HepG2 (cell line): Measurements from ENCODE around the gene SLC45A2. TPM values are rescaled to one million over a fixed set of nuclear protein-coding genes. Genes with fewer than 3 reads are reported as not detected.

ENCODE experiments used
- ATAC-seq: fragments of 200-7000 bp; cut with Tn5 transposase; 3 replicates; pipeline ENCODE4 v1.9.1; 2020; ENCODE audit warnings: mild to moderate bottlenecking, moderate library complexity
- BruUV-seq: library from RNA; stranded (reverse); fragments of 400-500 nt; replicated peaks from 2 replicates; lab custom pipeline; 2021; lab: Mats Ljungman, UMichigan
- CTCF ChIA-PET: fragments of 300-600 bp; formaldehyde crosslinking; extraction: SDS; loops from one replicate; lab custom pipeline; 2021; ENCODE audit warnings: low total read pairs, inconsistent platforms, low intra/inter-chr PET ratio; lab: Yijun Ruan, JAX
- POLR2A ChIA-PET: fragments of 350-600 bp; sonication (Branson Sonifier 250); formaldehyde crosslinking; loops from one replicate; lab custom pipeline; 2020; ENCODE audit warnings: antibody characterized with exemption, inconsistent platforms; lab: Yijun Ruan, JAX
- DNase-seq: peaks from one replicate; pipeline ENCODE4 v3.0.0-alpha.2; 2015; ENCODE audit warnings: low spot score
- FAIRE-seq: peaks from 3 replicates; lab custom pipeline; 2011; peaks lifted over from hg19 to GRCh38; lab: Jason Lieb, UNC
- H2AFZ ChIP-seq: one replicate; pipeline ENCODE4 v1.6.1; 2011; ENCODE audit warnings: low read length, inconsistent platforms
- H3K27ac ChIP-seq: fragments of 300-600 bp; 3 replicates; pipeline ENCODE4 v1.8.0; 2011; ENCODE audit warnings: mixed run types, mild to moderate bottlenecking, mixed read lengths, low read length, inconsistent platforms; ENCODE audit not compliant: insufficient read depth; ENCODE audit errors: extremely low read length
- H3K27me3 ChIP-seq, 2 experiments: fragments of 200-600 bp in 1 of 2; 2 replicates in 1 of 2; 3 replicates in 1 of 2; pipeline versions ENCODE4 v1.6.0 to v1.8.0; 2011; ENCODE audit warnings: low read length in 2 of 2, mild to moderate bottlenecking in 2 of 2, moderate library complexity in 2 of 2, inconsistent platforms in 1 of 2; ENCODE audit not compliant: insufficient read depth in 2 of 2, control insufficient read depth in 1 of 2
- H3K36me3 ChIP-seq, 2 experiments: fragments of 200-600 bp in 1 of 2; replicated peaks in 1 of 2; 2 replicates in 1 of 2; 3 replicates in 1 of 2; pipeline versions ENCODE4 v1.5.1 to v1.8.0; 2011; ENCODE audit warnings: low read length in 2 of 2, inconsistent platforms in 1 of 2; ENCODE audit not compliant: insufficient read depth in 2 of 2, control insufficient read depth in 1 of 2
- H3K4me1 ChIP-seq: 2 replicates; pipeline ENCODE4 v1.5.1; 2012; ENCODE audit warnings: low read length, inconsistent platforms; ENCODE audit not compliant: insufficient read depth
- H3K4me2 ChIP-seq: 2 replicates; pipeline ENCODE4 v1.6.0; 2011; ENCODE audit warnings: low read depth, low read length, inconsistent platforms
- H3K4me3 ChIP-seq, 3 experiments: fragments of 200-600 bp in 1 of 3; sonication (generic), shearing (Covaris generic) in 1 of 3; replicated peaks in 1 of 3; 2 replicates each; pipeline ENCODE4 v1.5.1; 2011 to 2016; ENCODE audit warnings: low read length in 3 of 3, inconsistent platforms in 2 of 3, low read depth in 2 of 3, mild to moderate bottlenecking in 2 of 3, control low read depth in 1 of 3, mixed read lengths in 1 of 3; ENCODE audit not compliant: insufficient read depth in 1 of 3
- H3K79me2 ChIP-seq: one replicate; pipeline ENCODE4 v1.6.1; 2011; ENCODE audit warnings: low read length, inconsistent platforms; ENCODE audit not compliant: insufficient read depth
- H3K9ac ChIP-seq: 2 replicates; pipeline ENCODE4 v1.6.0; 2011; ENCODE audit warnings: mild to moderate bottlenecking, low read depth, low read length, inconsistent platforms; ENCODE audit not compliant: insufficient read depth
- H3K9me3 ChIP-seq: 2 replicates; pipeline ENCODE4 v1.5.1; 2012; ENCODE audit warnings: mild to moderate bottlenecking, low read length
- H4K20me1 ChIP-seq: 2 replicates; pipeline ENCODE4 v1.6.0; 2011; ENCODE audit warnings: inconsistent platforms, mild to moderate bottlenecking, low read length, moderate library complexity; ENCODE audit not compliant: insufficient read depth
- ARNT2 ChIP-seq: sonication (generic); formaldehyde crosslinking; IDR thresholded peaks from 2 replicates; pipeline ENCODE4 v1.8.0; 2022; ENCODE audit warnings: mild to moderate bottlenecking, low read depth, missing genetic modification reagents, moderate library complexity
- CBX1 ChIP-seq: IDR thresholded peaks from one replicate; pipeline ENCODE4 v1.6.1; 2016; ENCODE audit warnings: antibody characterized with exemption, low read depth
- CEBPZ ChIP-seq: IDR thresholded peaks from 2 replicates; pipeline ENCODE4 v1.6.1; 2012; ENCODE audit warnings: low read length, improper control_type of control experiment
- HINFP ChIP-seq: sonication (generic); formaldehyde crosslinking; IDR thresholded peaks from 2 replicates; pipeline ENCODE4 v1.4.0; 2020; ENCODE audit warnings: low read depth, mild to moderate bottlenecking, missing genetic modification reagents
- KAT7 ChIP-seq: IDR thresholded peaks from 2 replicates; pipeline ENCODE4 v1.6.1; 2018; ENCODE audit warnings: borderline replicate concordance, missing compliant biosample characterization
- KDM1A ChIP-seq: IDR thresholded peaks from 2 replicates; pipeline ENCODE4 v1.6.1; 2016; ENCODE audit warnings: missing compliant biosample characterization
- KMT2A ChIP-seq: sonication (generic); formaldehyde crosslinking; IDR thresholded peaks from 2 replicates; pipeline ENCODE4 v1.4.0; 2020; ENCODE audit warnings: missing genetic modification reagents
- MTA3 ChIP-seq: sonication (generic); formaldehyde crosslinking; IDR thresholded peaks from 2 replicates; pipeline ENCODE4 v1.4.0; 2020; ENCODE audit warnings: missing genetic modification reagents
- PHF8 ChIP-seq: sonication (generic); formaldehyde crosslinking; IDR thresholded peaks from 2 replicates; pipeline ENCODE4 v1.5.0; 2020; ENCODE audit warnings: missing genetic modification reagents
- POLR2A ChIP-seq, 2 experiments: IDR thresholded peaks; 2 replicates each; pipeline ENCODE4 v1.6.1; 2011; ENCODE audit warnings: low read depth in 2 of 2, low read length in 2 of 2, mild to moderate bottlenecking in 1 of 2, moderate library complexity in 1 of 2; ENCODE audit not compliant: insufficient read depth in 1 of 2
- RARG ChIP-seq: sonication (generic); formaldehyde crosslinking; IDR thresholded peaks from 2 replicates; pipeline ENCODE4 v1.4.0; 2020; ENCODE audit warnings: low read depth, mild to moderate bottlenecking, missing genetic modification reagents
- RELA ChIP-seq: sonication (generic); formaldehyde crosslinking; IDR thresholded peaks from 2 replicates; pipeline ENCODE4 v1.4.0; 2020; ENCODE audit warnings: missing genetic modification reagents
- SAFB2 ChIP-seq: sonication (generic); formaldehyde crosslinking; IDR thresholded peaks from 2 replicates; pipeline ENCODE4 v1.5.1; 2020; ENCODE audit warnings: missing genetic modification reagents, low read depth, mild to moderate bottlenecking, borderline replicate concordance
- ZBTB3 ChIP-seq: sonication (generic); formaldehyde crosslinking; IDR thresholded peaks from 2 replicates; pipeline ENCODE4 v1.4.0; 2020; ENCODE audit warnings: low read depth, mild to moderate bottlenecking, moderate library complexity, missing genetic modification reagents, borderline replicate concordance
- ZNF44 ChIP-seq: sonication (generic); formaldehyde crosslinking; IDR thresholded peaks from 2 replicates; pipeline ENCODE4 v1.5.1; 2020; ENCODE audit warnings: mild to moderate bottlenecking, missing genetic modification reagents
- WGBS: methylation state at CpG from one replicate; pipeline ENCODE4 v1.1.6; 2017; ENCODE audit warnings: low lambda C conversion rate; 5-methylcytosine and 5-hydroxymethylcytosine counted together
- in situ Hi-C: cut with HindIII; loops from 2 replicates; pipeline ENCODE4 v1.10.0; 2017; ENCODE audit warnings: low pct_unique_long_range_greater_than_20kb; ENCODE audit not compliant: extremely low pct_ligation_motif_present
- intact Hi-C: fragments of 100-400 bp; cut with micrococcal nuclease; formaldehyde crosslinking; loops from one replicate; pipeline ENCODE4 v1.10.0; 2022; ENCODE audit not compliant: unreplicated experiment
- polyA plus RNA-seq, 8 experiments: library from polyadenylated mRNA; depleted of rRNA in 3 of 8; stranded (reverse) in 7 of 8; unstranded in 1 of 8; fragments of >200 nt; fragmentation: Illumina TruSeq in 4 of 8; extraction: Trizol in 4 of 8; gene quantifications; 2 replicates each; pipeline versions ENCODE4 v1.2.1 to v1.2.3, GENCODE V29; 2011 to 2016; ENCODE audit warnings: low read depth in 4 of 8, missing spikeins in 1 of 8, mixed read lengths in 1 of 8; ENCODE audit not compliant: insufficient read depth in 1 of 8
- total RNA-seq, 5 experiments: library from RNA; depleted of rRNA; stranded (reverse); fragments of >200 nt; fragmentation: Illumina TruSeq; extraction: Trizol; gene quantifications; 2 replicates each; pipeline ENCODE4 v1.2.3, GENCODE V29; 2016; ENCODE audit warnings: low read depth in 1 of 5

The SLC45A2 gene
- total and polyA plus RNA-seq, 2 of the 13 experiments (the other 11 are each of a cell fraction or from before 2014, with no cell fraction given) = 0.22 to 0.24 TPM

GRCh38 chr5:34003941-34004340 lies 19.4 kb upstream of the SLC45A2 start:
- TF ChIP-seq POLR2A (IDR thresholded peaks at IDR 0.05; ENCODE audit: insufficient read depth in 1 of 2, low read depth in 2 of 2, low read length in 2 of 2) (no peak), CBX1 (no peak), PHF8 (CRISPR knock-in tag) (no peak), CEBPZ (no peak), RELA (no peak), SAFB2 (CRISPR knock-in tag) (no peak), ZNF44 (CRISPR knock-in tag) (no peak), KAT7 (CRISPR knock-in tag) (no peak), MTA3 (no peak), KDM1A (CRISPR knock-in tag) (no peak), ARNT2 (CRISPR knock-in tag) (no peak), ZBTB3 (CRISPR knock-in tag) (no peak), HINFP (CRISPR knock-in tag) (no peak), RARG (CRISPR knock-in tag) (no peak), KMT2A (CRISPR knock-in tag) (no peak)
- Histone ChIP-seq H3K9me3 (no peaks in the 10 kb centered on the region), H3K79me2 (peaks cover 14% of the 10 kb centered on the region), H3K4me3 (no peak overlapping the region), H3K9ac (no peak overlapping the region), H3K4me2 (no peak overlapping the region), H3K27ac (no peak overlapping the region), H2AFZ (no peak overlapping the region), H3K4me1 (peaks cover 40% of the 10 kb centered on the region), H3K27me3 (no peaks in the 10 kb centered on the region; a peak in 1 of 5 replicates), H4K20me1 (no peaks in the 10 kb centered on the region), H3K36me3 (peaks cover 6 to 19% of the 10 kb centered on the region in 2 experiments; a peak in 4 of 5 replicates)
- ChIA-PET CTCF (no interaction called here), POLR2A (no interaction called here)
- no TSS peak for BruUV-seq
- FAIRE-seq (no peak), ATAC-seq (no peak), DNase-seq (no peak)
- intact Hi-C loops = no loop called here
- 82% methylated on average over 4 of the region's 4 CpGs for WGBS
- in situ Hi-C loops = no loop called here
